Activated CD4-positive, alpha-beta T cell treated with anti-CD3 and anti-CD28 coated beads, Interleukin-2, Interleukin-4, amounts not matched to agents 100 ng/mL and 50 ng/mL, durations not matched to agents 16 hours and 8 hours (primary cell): ENCODE data around the gene DBF4B.
"Not testable (repeated sequence)": the region's sequence is repeated elsewhere in the genome, so short reads cannot be mapped to it uniquely, and the experiment has no call there.

Source experiments
- DNase-seq: peaks from one replicate; pipeline ENCODE4 v3.0.0-alpha.2; 2020; ENCODE audit warnings: low spot score

DBF4B gene

GRCh38 chr17:44708401-44709263, at the start of gene DBF4B:
Gene DBF4B (plus strand): TSS chr17:44708665. CDS start chr17:44708821, 156 bp downstream.
- peak; percentile 91 for DNase-seq

- no peak for DNase-seq
Measured at GRCh38 chr17:44661835-44662234, 46.6 kb upstream of the DBF4B start.

GRCh38 chr17:44663095-44663494, 45.4 kb upstream of the DBF4B start:
- no peak for DNase-seq

- no peak for DNase-seq
Measured at GRCh38 chr17:44664867-44665266, 43.6 kb upstream of the DBF4B start.

- no peak for DNase-seq
Measured at GRCh38 chr17:44666006-44666405, 42.5 kb upstream of the DBF4B start.

- DNase-seq: no peak
Measured at GRCh38 chr17:44672479-44673093, 35.9 kb upstream of the DBF4B start.

- no peak for DNase-seq
Measured at GRCh38 chr17:44673893-44674292, 34.6 kb upstream of the DBF4B start.

- DNase-seq: no peak
Measured at GRCh38 chr17:44677136-44677535, 31.3 kb upstream of the DBF4B start.

GRCh38 chr17:44683303-44683702, 25.2 kb upstream of the DBF4B start:
- not testable (repeated sequence) for DNase-seq

- DNase-seq: no peak
Measured at GRCh38 chr17:44687756-44688155, 20.7 kb upstream of the DBF4B start.

GRCh38 chr17:44688200-44688599, 20.3 kb upstream of the DBF4B start:
- no peak for DNase-seq

GRCh38 chr17:44688675-44689476, 19.6 kb upstream of the DBF4B start:
- no peak for DNase-seq

- DNase-seq: peak; percentile 94
Measured at GRCh38 chr17:44689477-44690217, 18.8 kb upstream of the DBF4B start, which contains the start of gene CCDC43. Gene CCDC43 (minus strand): TSS chr17:44689776. CDS start chr17:44689753, 23 bp downstream.

GRCh38 chr17:44690746-44691306, 17.6 kb upstream of the DBF4B start:
- peak; percentile 40 for DNase-seq

GRCh38 chr17:44693609-44694008, 14.9 kb upstream of the DBF4B start:
- DNase-seq: no peak

- not testable (repeated sequence) for DNase-seq
Measured at GRCh38 chr17:44700288-44700687, 8.2 kb upstream of the DBF4B start.

- DNase-seq: no peak
Measured at GRCh38 chr17:44707755-44708400, 587 bp upstream of the DBF4B start.

- DNase-seq: no peak
Measured at GRCh38 chr17:44719444-44719843, 11.0 kb downstream of the DBF4B start.

- no peak for DNase-seq
Measured at GRCh38 chr17:44722254-44722653, 13.8 kb downstream of the DBF4B start.

GRCh38 chr17:44726121-44726520, 17.7 kb downstream of the DBF4B start:
- not testable (repeated sequence) for DNase-seq

- no peak for DNase-seq
Measured at GRCh38 chr17:44733753-44734152, 25.3 kb downstream of the DBF4B start.
